Right lobe of liver (tissue), 6 donors: ENCODE results near the gene DYNC1LI1. TPM values are rescaled to one million over a fixed set of nuclear protein-coding genes. Genes with fewer than 3 reads are reported as not detected.

Experiments
- ATAC-seq, 4 donors: fragments of 200-7000 bp; cut with Tn5 transposase; one replicate each; pipeline ENCODE4 v1.9.1; 2020; ENCODE audit warnings: mild to moderate bottlenecking in 4 of 4, moderate library complexity in 4 of 4
- DNase-seq, 3 donors: peaks; one replicate each; pipeline ENCODE4 v3.0.0-alpha.2; 2020
- H3K27ac ChIP-seq, 3 donors: fragments of 200-600 bp; one replicate each; pipeline ENCODE4 v1.8.0; 2022
- H3K27me3 ChIP-seq, 2 donors: fragments of 200-600 bp; one replicate each; pipeline ENCODE4 v1.8.0; 2022
- H3K36me3 ChIP-seq, 4 donors: fragments of 200-600 bp; sonication (generic) in 1 of 4; one replicate each; pipeline versions ENCODE4 v1.5.1 to v1.8.0; 2017 to 2022; ENCODE audit warnings: control low read depth in 1 of 4
- H3K4me1 ChIP-seq, 4 donors: fragments of 200-600 bp; sonication (generic) in 1 of 4; one replicate each; pipeline versions ENCODE4 v1.5.1 to v1.8.0; 2017 to 2022; ENCODE audit warnings: control low read depth in 1 of 4
- H3K4me3 ChIP-seq, 3 donors: fragments of 200-600 bp; one replicate each; pipeline ENCODE4 v1.8.0; 2022
- H3K9me3 ChIP-seq, 4 donors: fragments of 200-600 bp; sonication (generic) in 1 of 4; one replicate each; pipeline versions ENCODE4 v1.5.1 to v1.8.0; 2017 to 2022; ENCODE audit warnings: control low read depth in 1 of 4
- CTCF ChIP-seq, 4 donors: fragments of 200-600 bp in 3 of 4; fragments of 450-650 bp in 1 of 4; IDR thresholded peaks; one replicate each; pipeline versions ENCODE4 v1.5.1 to v1.8.0; 2016 to 2022; ENCODE audit warnings: antibody characterized with exemption in 4 of 4, mild to moderate bottlenecking in 2 of 4
- POLR2A ChIP-seq: fragments of 450-650 bp; IDR thresholded peaks from one replicate; pipeline ENCODE4 v1.6.1; 2017; ENCODE audit warnings: antibody characterized with exemption, mild to moderate bottlenecking
- WGBS: methylation state at CpG from one replicate; pipeline ENCODE4 v1.1.6; 2018; ENCODE audit warnings: low coverage, low lambda C conversion rate; ENCODE audit not compliant: insufficient coverage; ENCODE audit errors: missing lambda C conversion rate; 5-methylcytosine and 5-hydroxymethylcytosine counted together
- intact Hi-C, 2 donors: fragments of 100-400 bp; cut with DNase I; formaldehyde crosslinking; loops; one replicate each; pipeline versions ENCODE4 v1.11.2 to v1.14.1; 2022
- total RNA-seq, 6 experiments: library from RNA; depleted of rRNA in 2 of 6; stranded (reverse); fragments of >200 nt in 2 of 6; fragmentation: NEBNext Ultra II Directional in 3 of 6; extraction: Animal tissue kit (Norgen Biotek cat#: 25700) in 3 of 6; gene quantifications; one replicate each; pipeline versions ENCODE4 v1.1.0 to v1.2.4, GENCODE V29; 2016 to 2023
- donor health status: DM: no; HTN: yes; CAD: no.
- donor health status: DM: no; HTN: no; CAD: no.
- donor health status: DM: no; HTN: no; CAD: no.
- donor health status: DM: no; HTN: yes; CAD: no.
- donor health status: DM: no; HTN: yes; CAD: no.

The DYNC1LI1 gene
- total RNA-seq, 6 experiments from 2014 or later = 7.6 to 16.9 (median 12.6) TPM

DNA sequence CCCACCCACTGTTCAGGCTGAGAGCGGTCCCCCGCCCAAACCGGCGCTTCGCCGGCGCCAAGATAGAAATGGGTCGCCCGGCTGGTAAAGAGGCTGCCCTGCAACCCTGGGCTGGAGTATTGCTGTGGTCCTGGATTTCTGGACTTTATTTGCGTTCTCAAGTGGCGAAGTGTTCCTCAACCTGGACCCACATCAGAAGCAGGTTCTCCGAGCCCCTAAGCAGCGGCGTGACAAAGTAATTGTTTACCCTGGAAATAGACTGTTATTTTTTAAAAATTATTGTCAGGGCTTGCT is 481 bp upstream of the DYNC1LI1 start:
- no peaks in the 10 kb centered on the region for H3K27me3 ChIP-seq
- WGBS = 3% methylated on average over 5 of the region's 14 CpGs

GRCh38 chr3:32569540-32570420 is 878 bp downstream of the DYNC1LI1 start:
- intact Hi-C loops = no loop called here
- no peaks in the 10 kb centered on the region for H3K36me3 ChIP-seq
- TF ChIP-seq POLR2A (peak; percentile 58), CTCF (IDR thresholded peaks at IDR 0.05) (no peak)
- 2% methylated on average over 13 of the region's 40 CpGs for WGBS
- DNase-seq (peak; percentile 83 to 91 (median 90)), ATAC-seq (peak; percentile 71 to 82 (median 76))
- H3K27me3 ChIP-seq = no peaks in the 10 kb centered on the region
- H3K27ac ChIP-seq = peak overlapping the region; percentile 87 to 95 (median 91)
- H3K4me3 ChIP-seq = peak overlapping the region; percentile 85 to 99 (median 86)
- peaks cover 0 to 14% (median 6%) of the 10 kb centered on the region in 4 donors for H3K4me1 ChIP-seq
- no peaks in the 10 kb centered on the region for H3K9me3 ChIP-seq

More for the DNA sequence above, 481 bp upstream of the DYNC1LI1 start:
- no peak for TF ChIP-seq POLR2A
- Histone ChIP-seq H3K4me3 (peak overlapping the region; percentile 85 to 99 (median 86)), H3K9me3 (no peaks in the 10 kb centered on the region), H3K4me1 (peaks cover 0 to 14% (median 6%) of the 10 kb centered on the region in 4 donors), H3K27ac (peak overlapping the region; percentile 87 to 95 (median 91)), H3K36me3 (no peaks in the 10 kb centered on the region)
- no peak for DNase-seq
- peak; percentile 61 to 69 (median 67) for ATAC-seq
- intact Hi-C loops = no loop called here

GRCh38 chr3:32568953-32569352 is 1.7 kb downstream of the DYNC1LI1 start:
- DNase-seq (no peak), ATAC-seq (no peak)
- Histone ChIP-seq H3K36me3 (no peaks in the 10 kb centered on the region), H3K4me1 (peaks cover 0 to 14% (median 6%) of the 10 kb centered on the region in 4 donors), H3K27ac (peak overlapping the region in 1 of 3 donors; percentile 91), H3K27me3 (no peaks in the 10 kb centered on the region), H3K9me3 (no peaks in the 10 kb centered on the region), H3K4me3 (peak overlapping the region; percentile 85 to 99 (median 86))
- WGBS = 68% methylated on average over 2 of the region's 2 CpGs
- intact Hi-C loops = no loop called here
- TF ChIP-seq CTCF (IDR thresholded peaks at IDR 0.05) = no peak
- no peak for TF ChIP-seq POLR2A

DNA sequence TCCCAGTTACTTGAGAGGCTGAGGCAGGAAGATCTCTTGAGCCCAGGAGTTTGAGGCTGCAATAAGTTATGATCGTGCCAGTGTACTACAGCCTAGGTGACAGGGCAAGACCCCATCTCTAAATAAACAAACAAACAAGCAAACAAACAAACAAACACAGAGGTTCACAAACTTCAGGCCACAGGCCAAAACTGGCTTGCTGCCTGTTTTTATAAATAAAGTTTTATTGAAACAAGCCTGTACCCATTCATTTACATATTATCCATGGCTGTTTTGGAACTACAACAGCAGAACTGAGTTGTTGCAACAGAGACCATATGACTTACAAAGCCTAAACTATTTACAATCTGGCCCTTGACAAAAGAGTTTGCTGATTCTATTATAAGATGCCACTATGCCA is 6.5 kb downstream of the DYNC1LI1 start:
- no peak for DNase-seq
- WGBS = 83% methylated on average over 1 of the region's 1 CpG

More for the DNA sequence above, 6.5 kb downstream of the DYNC1LI1 start:
- ATAC-seq = no peak
- Histone ChIP-seq H3K4me3 (no peak overlapping the region), H3K4me1 (peaks cover 0 to 9% (median 3%) of the 10 kb centered on the region in 4 donors), H3K9me3 (no peaks in the 10 kb centered on the region), H3K27ac (no peak overlapping the region), H3K36me3 (no peaks in the 10 kb centered on the region), H3K27me3 (no peaks in the 10 kb centered on the region)
- intact Hi-C loops = no loop called here
- TF ChIP-seq CTCF (IDR thresholded peaks at IDR 0.05) = no peak
- no peak for TF ChIP-seq POLR2A
